Epithelial cell of proximal tubule (primary cell): ENCODE results near the gene GET4. TPM values are rescaled to one million over a fixed set of nuclear protein-coding genes. Genes with fewer than 3 reads are reported as not detected.

Source experiments
- DNase-seq: peaks from one replicate; pipeline ENCODE4 v3.0.0-alpha.2; 2011; ENCODE audit warnings: low read depth
- H3K4me3 ChIP-seq: 2 replicates; pipeline ENCODE4 v1.5.1; 2011; ENCODE audit warnings: low read depth, mild to moderate bottlenecking, low read length
- total RNA-seq: library from RNA; depleted of rRNA; stranded (reverse); fragments of >200 nt; gene quantifications from 2 replicates; pipeline ENCODE4 v1.2.3, GENCODE V29; 2015
- TF ChIP-seq, protein P1 (sequence below): conservative IDR thresholded peaks from 2 replicates; pipeline ENCODE4 v1.5.1; 2012; ENCODE audit warnings: low read depth, mild to moderate bottlenecking, low read length

The GET4 gene
- total RNA-seq, 1 donor from 2014 or later = 32.6 TPM

DNA sequence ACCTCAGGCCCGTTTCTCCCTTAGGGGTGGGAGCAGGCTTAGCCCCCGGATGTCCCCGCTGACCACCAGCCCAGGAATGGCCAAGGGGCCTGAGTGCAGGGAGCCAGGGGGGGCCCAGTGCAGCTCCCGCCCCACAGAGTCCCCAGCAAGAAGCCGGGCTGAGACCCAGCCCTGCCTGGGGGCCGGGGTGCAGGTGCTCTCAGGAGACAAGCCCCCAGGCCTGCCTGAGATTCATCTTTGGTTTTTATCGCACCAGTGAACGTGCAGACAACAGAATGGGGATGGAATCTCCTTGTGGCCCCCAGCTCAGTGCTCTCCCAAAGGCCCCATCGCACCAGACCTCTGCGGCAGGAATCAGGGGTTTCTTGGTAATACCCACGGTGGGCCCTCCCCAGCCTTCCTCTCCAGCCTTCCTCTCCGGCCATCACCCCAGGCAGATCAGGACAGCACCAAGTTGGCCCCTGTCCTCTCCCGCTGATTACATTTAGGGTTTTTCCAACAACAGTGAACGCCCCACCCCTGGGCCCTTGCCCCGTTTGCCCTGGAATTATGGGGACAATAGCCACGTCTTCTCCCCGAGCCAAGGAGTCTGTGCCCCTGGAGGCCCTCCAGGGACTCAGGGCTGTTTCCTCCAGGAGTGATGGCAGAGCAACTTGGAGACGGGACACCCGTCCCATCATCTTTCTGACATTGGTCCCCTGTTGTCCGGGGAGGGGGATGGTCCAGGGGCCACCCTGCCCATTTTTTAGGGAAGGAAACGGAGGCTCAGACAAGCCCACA lies 55.7 kb downstream of the GET4 start:
- no peak overlapping the region for H3K4me3 ChIP-seq
- TF ChIP-seq, protein P1, sequence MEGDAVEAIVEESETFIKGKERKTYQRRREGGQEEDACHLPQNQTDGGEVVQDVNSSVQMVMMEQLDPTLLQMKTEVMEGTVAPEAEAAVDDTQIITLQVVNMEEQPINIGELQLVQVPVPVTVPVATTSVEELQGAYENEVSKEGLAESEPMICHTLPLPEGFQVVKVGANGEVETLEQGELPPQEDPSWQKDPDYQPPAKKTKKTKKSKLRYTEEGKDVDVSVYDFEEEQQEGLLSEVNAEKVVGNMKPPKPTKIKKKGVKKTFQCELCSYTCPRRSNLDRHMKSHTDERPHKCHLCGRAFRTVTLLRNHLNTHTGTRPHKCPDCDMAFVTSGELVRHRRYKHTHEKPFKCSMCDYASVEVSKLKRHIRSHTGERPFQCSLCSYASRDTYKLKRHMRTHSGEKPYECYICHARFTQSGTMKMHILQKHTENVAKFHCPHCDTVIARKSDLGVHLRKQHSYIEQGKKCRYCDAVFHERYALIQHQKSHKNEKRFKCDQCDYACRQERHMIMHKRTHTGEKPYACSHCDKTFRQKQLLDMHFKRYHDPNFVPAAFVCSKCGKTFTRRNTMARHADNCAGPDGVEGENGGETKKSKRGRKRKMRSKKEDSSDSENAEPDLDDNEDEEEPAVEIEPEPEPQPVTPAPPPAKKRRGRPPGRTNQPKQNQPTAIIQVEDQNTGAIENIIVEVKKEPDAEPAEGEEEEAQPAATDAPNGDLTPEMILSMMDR = no peak
- DNase-seq = no peak

DNA sequence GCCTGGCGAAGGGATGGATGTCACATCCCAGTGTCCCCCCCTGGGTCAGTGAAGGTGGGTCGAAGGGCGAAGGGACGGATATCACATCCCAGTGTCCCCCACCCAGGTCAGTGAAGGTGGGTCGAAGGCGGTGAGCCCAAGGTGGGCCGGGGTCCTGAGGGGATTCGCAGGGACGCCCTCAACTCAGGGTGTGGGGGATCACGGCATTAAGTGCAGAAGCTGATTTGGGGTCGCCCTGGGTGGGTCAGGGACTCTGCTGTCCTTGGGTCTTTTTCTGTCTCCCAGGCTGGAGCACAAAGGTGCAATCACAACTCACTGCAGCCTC lies 56.3 kb downstream of the GET4 start:
- H3K4me3 ChIP-seq = no peak overlapping the region
- DNase-seq = no peak
- TF ChIP-seq, protein P1 = no peak

DNA sequence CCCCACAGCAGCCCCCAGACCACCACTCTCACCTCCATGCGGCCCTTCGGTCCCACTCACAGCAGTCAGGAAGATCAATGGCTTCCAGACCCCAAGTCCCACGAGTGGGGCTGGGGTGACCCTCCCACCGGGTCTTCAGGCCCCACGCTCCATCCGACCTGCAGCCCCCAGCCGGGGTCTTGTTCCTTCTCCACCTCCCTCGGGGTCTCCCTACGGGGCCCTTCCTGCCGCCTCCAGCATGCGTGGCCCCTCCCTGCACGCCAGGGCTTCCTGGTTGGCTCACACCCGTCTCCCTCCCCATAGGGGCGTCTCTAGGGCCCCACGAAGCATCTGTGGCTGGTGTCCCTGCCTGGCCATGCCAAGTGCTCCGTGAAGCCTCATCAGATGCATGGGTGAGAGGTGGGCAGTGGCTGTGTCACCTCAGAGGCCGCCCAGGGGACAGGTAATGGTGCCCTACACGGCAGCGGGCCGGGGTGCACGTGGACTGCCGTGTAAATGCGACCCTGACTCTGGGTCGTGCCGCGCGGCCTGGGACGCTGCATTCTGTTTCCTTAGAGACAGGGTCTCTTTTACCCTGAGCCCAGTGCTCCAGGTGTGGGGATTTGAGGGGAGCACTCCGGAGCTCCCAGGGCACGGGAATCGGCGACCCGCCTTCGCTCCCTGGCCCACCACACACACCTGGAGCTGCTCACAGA lies 58.3 kb downstream of the GET4 start:
- no peak overlapping the region for H3K4me3 ChIP-seq
- DNase-seq = no peak

DNA sequence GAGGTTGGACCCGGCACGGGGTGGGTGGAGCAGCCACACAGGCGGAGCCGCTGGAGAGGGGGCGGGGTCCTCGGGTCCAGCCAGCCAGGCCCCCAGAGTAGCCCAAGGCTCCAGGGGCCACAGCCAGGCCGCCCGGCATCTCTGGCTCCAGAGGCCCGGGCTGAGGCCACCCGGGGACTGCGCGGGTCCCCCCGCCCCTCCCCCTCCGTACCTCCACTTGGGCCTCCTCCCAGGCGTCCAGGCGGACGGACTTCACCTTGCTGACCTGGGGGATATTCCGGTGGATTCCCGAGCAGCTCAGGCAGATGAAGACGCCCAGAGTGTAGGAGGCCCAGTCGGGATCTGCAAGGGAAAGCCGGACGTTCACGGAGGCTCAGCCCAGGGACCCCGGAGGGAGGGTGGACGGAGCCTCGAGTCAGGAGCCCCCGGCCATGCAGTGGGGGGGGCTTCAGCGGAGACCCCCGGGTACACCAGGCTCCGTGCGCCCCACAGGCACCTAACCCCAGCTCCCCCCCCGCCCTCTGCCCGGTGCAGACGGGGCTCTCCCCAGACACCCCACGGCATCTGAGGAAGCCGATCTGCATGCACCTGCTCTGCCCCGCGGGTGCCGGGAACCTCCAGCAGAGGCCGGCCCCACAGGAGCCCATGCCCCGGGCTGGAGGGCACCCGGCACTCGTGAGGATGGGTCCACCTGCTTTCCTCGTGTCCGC lies 59.0 kb downstream of the GET4 start:
- H3K4me3 ChIP-seq = no peak overlapping the region
- no peak for DNase-seq
- TF ChIP-seq, protein P1 = no peak

More for the DNA sequence above, 58.3 kb downstream of the GET4 start:
- TF ChIP-seq, protein P1 = no peak

DNA sequence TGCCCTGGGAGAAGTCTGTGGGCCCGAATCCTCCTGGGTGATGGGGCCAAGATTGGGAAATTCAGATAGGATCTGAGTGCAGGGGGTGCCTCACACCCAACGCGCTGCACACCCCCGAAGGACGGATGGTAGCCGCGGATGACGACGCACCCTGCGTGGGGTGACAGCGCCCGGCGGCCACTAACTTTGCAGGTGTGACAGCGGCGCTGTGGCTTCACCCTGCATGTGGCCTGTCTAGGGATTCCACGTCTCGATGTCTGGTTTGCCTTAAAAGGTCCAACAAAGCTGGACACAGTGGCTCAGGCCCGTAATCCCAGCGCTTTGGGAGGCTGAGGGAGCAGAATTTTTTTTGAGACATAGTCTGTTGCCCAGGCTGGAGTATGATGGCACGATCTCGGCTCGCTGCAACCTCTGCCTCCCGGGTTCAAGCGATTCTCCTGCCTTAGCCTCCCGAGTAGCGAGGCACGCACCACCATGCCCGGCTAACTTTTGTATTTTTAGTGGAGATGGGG lies 59.6 kb downstream of the GET4 start:
- no peak overlapping the region for H3K4me3 ChIP-seq
- no peak for DNase-seq
- TF ChIP-seq, protein P1 = no peak

DNA sequence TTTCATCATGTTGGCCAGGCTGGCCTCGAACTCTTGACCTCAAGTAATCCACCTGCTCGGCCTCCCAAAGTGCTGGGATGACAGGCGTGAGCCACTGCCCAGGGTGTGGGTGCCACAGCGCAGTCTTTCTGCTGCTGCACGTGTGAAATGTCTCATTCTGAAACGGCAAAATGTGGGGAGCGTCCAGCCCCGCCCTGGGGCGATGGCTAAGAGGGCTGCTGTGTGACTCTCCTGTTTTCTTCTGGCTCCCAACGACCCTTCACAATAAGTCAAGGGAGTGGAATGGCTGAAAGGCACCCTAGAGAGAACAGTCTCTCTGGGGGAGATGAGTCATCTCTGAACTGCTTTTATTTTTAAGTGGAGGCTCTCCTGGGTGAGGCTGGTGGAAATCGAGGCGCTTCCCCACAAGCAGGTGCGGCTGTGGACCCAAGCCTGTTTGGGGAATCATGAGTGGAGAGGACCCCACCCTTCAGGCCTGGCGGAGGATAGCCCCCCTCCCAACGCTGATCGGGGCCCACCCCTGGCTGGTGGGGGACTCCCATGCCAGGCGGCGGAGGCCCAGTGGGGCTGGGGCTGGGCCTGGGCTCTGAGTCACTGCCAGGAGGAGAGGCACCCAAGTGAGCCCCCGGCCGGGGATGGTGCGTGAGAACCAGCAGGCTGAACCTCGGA lies 60.2 kb downstream of the GET4 start:
- no peak for DNase-seq
- TF ChIP-seq, protein P1 = no peak

More for the DNA sequence above, 60.2 kb downstream of the GET4 start:
- no peak overlapping the region for H3K4me3 ChIP-seq
